ENCODE results near the gene NTN5. TPM values are rescaled to one million over a fixed set of nuclear protein-coding genes. Genes with fewer than 3 reads are reported as not detected.
"Not testable (repeated sequence)": the region's sequence is repeated elsewhere in the genome, so short reads cannot be mapped to it uniquely, and the experiment has no call there.

NTN5 gene
- total RNA-seq, 1 experiment from 2014 or later = not detected

- Histone ChIP-seq H3K27ac (no peak overlapping the region), H3K4me1 (replicated peaks) (peaks cover 15% of the 10 kb centered on the region), H3K27me3 (replicated peaks) (no peaks in the 10 kb centered on the region), H3K9me3 (replicated peaks) (no peaks in the 10 kb centered on the region), H3K4me3 (peak overlapping the region; percentile 57), H3K36me3 (no peaks in the 10 kb centered on the region)
- DNase-seq (ENCODE audit: low read depth in 1 of 2, low spot score in 2 of 2) = no peak
Measured at GRCh38 chr19:48713041-48713863, 40.4 kb upstream of the NTN5 start.

GRCh38 chr19:48711106-48711662, 38.4 kb upstream of the NTN5 start:
- no peak for DNase-seq (ENCODE audit: low read depth in 1 of 2, low spot score in 2 of 2)
- H3K4me1 ChIP-seq (replicated peaks) = peaks cover 15% of the 10 kb centered on the region
- no peak overlapping the region for H3K4me3 ChIP-seq
- no peaks in the 10 kb centered on the region for H3K9me3 ChIP-seq (replicated peaks)
- no peak overlapping the region for H3K27ac ChIP-seq
- H3K36me3 ChIP-seq = no peaks in the 10 kb centered on the region
- H3K27me3 ChIP-seq (replicated peaks) = no peaks in the 10 kb centered on the region

GRCh38 chr19:48708471-48708870, 35.7 kb upstream of the NTN5 start:
- no peaks in the 10 kb centered on the region for H3K9me3 ChIP-seq (replicated peaks)
- no peak for DNase-seq (ENCODE audit: low read depth in 1 of 2, low spot score in 2 of 2)
- peaks cover 6% of the 10 kb centered on the region; the same call in 1 of the 2 replicates for H3K4me1 ChIP-seq (replicated peaks)
- H3K36me3 ChIP-seq = no peaks in the 10 kb centered on the region
- no peak overlapping the region for H3K4me3 ChIP-seq
- H3K27me3 ChIP-seq (replicated peaks) = no peaks in the 10 kb centered on the region
- H3K27ac ChIP-seq = no peak overlapping the region

GRCh38 chr19:48705431-48705830, 32.6 kb upstream of the NTN5 start:
- H3K27me3 ChIP-seq (replicated peaks) = no peaks in the 10 kb centered on the region
- no peak overlapping the region for H3K4me3 ChIP-seq
- H3K4me1 ChIP-seq (replicated peaks) = no peaks in the 10 kb centered on the region
- H3K27ac ChIP-seq = no peak overlapping the region
- no peak for DNase-seq (ENCODE audit: low read depth in 1 of 2, low spot score in 2 of 2)
- no peaks in the 10 kb centered on the region for H3K36me3 ChIP-seq
- H3K9me3 ChIP-seq (replicated peaks) = no peaks in the 10 kb centered on the region

- Histone ChIP-seq H3K4me3 (no peak overlapping the region), H3K27me3 (replicated peaks) (no peaks in the 10 kb centered on the region), H3K9me3 (replicated peaks) (no peaks in the 10 kb centered on the region), H3K36me3 (no peaks in the 10 kb centered on the region), H3K27ac (no peak overlapping the region), H3K4me1 (replicated peaks) (0 out of 2 replicates have a peak, but pooled peaks cover under 1% of the 10 kb centered on the region)
- no peak for DNase-seq (ENCODE audit: low read depth in 1 of 2, low spot score in 2 of 2)
Measured at GRCh38 chr19:48703316-48703715, 30.5 kb upstream of the NTN5 start.

GRCh38 chr19:48702701-48703100, 29.9 kb upstream of the NTN5 start:
- H3K36me3 ChIP-seq = no peaks in the 10 kb centered on the region
- H3K9me3 ChIP-seq (replicated peaks) = no peaks in the 10 kb centered on the region
- no peaks in the 10 kb centered on the region for H3K27me3 ChIP-seq (replicated peaks)
- no peak for DNase-seq (ENCODE audit: low read depth in 1 of 2, low spot score in 2 of 2)
- 0 out of 2 replicates have a peak, but pooled peaks cover 4% of the 10 kb centered on the region for H3K4me1 ChIP-seq (replicated peaks)
- H3K4me3 ChIP-seq = no peak overlapping the region
- H3K27ac ChIP-seq = no peak overlapping the region

- Histone ChIP-seq H3K36me3 (no peaks in the 10 kb centered on the region), H3K4me3 (no peak overlapping the region), H3K27ac (no peak overlapping the region), H3K4me1 (replicated peaks) (0 out of 2 replicates have a peak, but pooled peaks cover 4% of the 10 kb centered on the region), H3K27me3 (replicated peaks) (no peaks in the 10 kb centered on the region), H3K9me3 (replicated peaks) (no peaks in the 10 kb centered on the region)
- DNase-seq (ENCODE audit: low read depth in 1 of 2, low spot score in 2 of 2) = peak in 1 of 2 experiments; percentile 15
Measured at GRCh38 chr19:48698046-48698445, 25.2 kb upstream of the NTN5 start.

GRCh38 chr19:48696353-48697010, 23.7 kb upstream of the NTN5 start:
- 0 out of 2 replicates have a peak, but pooled peaks cover 4% of the 10 kb centered on the region for H3K4me1 ChIP-seq (replicated peaks)
- no peak overlapping the region for H3K27ac ChIP-seq
- H3K9me3 ChIP-seq (replicated peaks) = no peaks in the 10 kb centered on the region
- H3K4me3 ChIP-seq = no peak overlapping the region
- no peak for DNase-seq (ENCODE audit: low read depth in 1 of 2, low spot score in 2 of 2)
- no peaks in the 10 kb centered on the region for H3K36me3 ChIP-seq
- no peaks in the 10 kb centered on the region for H3K27me3 ChIP-seq (replicated peaks)

- Histone ChIP-seq H3K9me3 (replicated peaks) (no peaks in the 10 kb centered on the region), H3K36me3 (no peaks in the 10 kb centered on the region), H3K27ac (no peak within 1 kb of the TSS), H3K27me3 (replicated peaks) (no peaks in the 10 kb centered on the region), H3K4me1 (replicated peaks) (0 out of 2 replicates have a peak, but pooled peaks cover 4% of the 10 kb centered on the region), H3K4me3 (no peak within 1 kb of the TSS)
- no peak for DNase-seq (ENCODE audit: low read depth in 1 of 2, low spot score in 2 of 2)
Measured at GRCh38 chr19:48695743-48696352, 23.0 kb upstream of the NTN5 start, which contains the start of gene FUT2. Gene FUT2 (plus strand): TSS chr19:48695971. CDS start chr19:48702957, 6,986 bp downstream.

- DNase-seq (ENCODE audit: low read depth in 1 of 2, low spot score in 2 of 2); H3K27me3 ChIP-seq (replicated peaks); H3K4me1 ChIP-seq (replicated peaks): not testable (repeated sequence)
Measured at GRCh38 chr19:48693629-48694028, 20.8 kb upstream of the NTN5 start.

GRCh38 chr19:48689449-48689848, 16.6 kb upstream of the NTN5 start:
- no peaks in the 10 kb centered on the region for H3K36me3 ChIP-seq
- H3K4me1 ChIP-seq (replicated peaks) = no peaks in the 10 kb centered on the region
- no peaks in the 10 kb centered on the region for H3K9me3 ChIP-seq (replicated peaks)
- no peaks in the 10 kb centered on the region for H3K27me3 ChIP-seq (replicated peaks)
- H3K27ac ChIP-seq = no peak overlapping the region
- no peak for DNase-seq (ENCODE audit: low read depth in 1 of 2, low spot score in 2 of 2)
- H3K4me3 ChIP-seq = no peak overlapping the region

More at GRCh38 chr19:48693629-48694028, 20.8 kb upstream of the NTN5 start:
- H3K4me3 ChIP-seq; H3K9me3 ChIP-seq (replicated peaks); H3K27ac ChIP-seq; H3K36me3 ChIP-seq: not testable (repeated sequence)

- DNase-seq (ENCODE audit: low read depth in 1 of 2, low spot score in 2 of 2) = no peak
- Histone ChIP-seq H3K27ac (no peak overlapping the region), H3K9me3 (replicated peaks) (no peaks in the 10 kb centered on the region), H3K4me3 (no peak overlapping the region), H3K4me1 (replicated peaks) (no peaks in the 10 kb centered on the region), H3K27me3 (replicated peaks) (no peaks in the 10 kb centered on the region), H3K36me3 (no peaks in the 10 kb centered on the region)
Measured at GRCh38 chr19:48687776-48688175, 15.0 kb upstream of the NTN5 start.

- not testable (repeated sequence) for H3K27me3 ChIP-seq (replicated peaks); H3K4me3 ChIP-seq; H3K9me3 ChIP-seq (replicated peaks); H3K27ac ChIP-seq; H3K4me1 ChIP-seq (replicated peaks); H3K36me3 ChIP-seq; DNase-seq (ENCODE audit: low read depth in 1 of 2, low spot score in 2 of 2)
Measured at GRCh38 chr19:48686637-48687036, 13.8 kb upstream of the NTN5 start.
